Measurements from ENCODE around the gene KIF1B.

- TF ChIP-seq CTCF (IDR thresholded peaks at IDR 0.05; ENCODE audit: borderline replicate concordance, extremely low read depth, low read length, poor library complexity, severe bottlenecking) (no peak), EZH2 (IDR thresholded peaks at IDR 0.05; ENCODE audit: borderline replicate concordance, low read depth, low read length, severe bottlenecking) (no peak)
Observed at GRCh38 chr1:10400013-10400412, 189.6 kb downstream of the KIF1B start.
